Activated naive CD4-positive, alpha-beta T cell (primary cell): Measurements from ENCODE around the gene PKIB.
A peak's percentile ranks its signal among the peaks of the same experiment; 100 is the strongest.
"Not testable (repeated sequence)": the region's sequence is repeated elsewhere in the genome, so short reads cannot be mapped to it uniquely, and the experiment has no call there.

Experiments
- DNase-seq, 4 experiments: peaks; one replicate each; lab custom pipeline; 2025; lab: John Stamatoyannopoulos, UW

Gene PKIB

GRCh38 chr6:122609881-122610689, at the start of gene PKIB:
PKIB (plus strand) TSS chr6:122610405; CDS start chr6:122717795, 107,390 bp downstream.
- peak in 1 of 4 experiments; percentile 11 for DNase-seq

- DNase-seq, result no peak
Observed at GRCh38 chr6:122563364-122564052, 46.7 kb upstream of the PKIB start.

GRCh38 chr6:122564230-122564629, 46.0 kb upstream of the PKIB start:
- no peak for DNase-seq

- DNase-seq, result no peak
Observed at GRCh38 chr6:122565708-122566107, 44.5 kb upstream of the PKIB start.

- no peak for DNase-seq
Observed at GRCh38 chr6:122567034-122567433, 43.2 kb upstream of the PKIB start.

- no peak for DNase-seq
Observed at GRCh38 chr6:122568350-122568749, 41.9 kb upstream of the PKIB start.

GRCh38 chr6:122568797-122569221, 41.4 kb upstream of the PKIB start:
- DNase-seq, result no peak

GRCh38 chr6:122569230-122569771, 40.9 kb upstream of the PKIB start:
- no peak for DNase-seq

- DNase-seq, result no peak
Observed at GRCh38 chr6:122571888-122572287, 38.3 kb upstream of the PKIB start.

GRCh38 chr6:122576888-122577287, 33.3 kb upstream of the PKIB start:
- DNase-seq, result no peak

GRCh38 chr6:122578961-122579360, 31.2 kb upstream of the PKIB start:
- DNase-seq, result no peak

GRCh38 chr6:122580737-122581136, 29.5 kb upstream of the PKIB start:
- DNase-seq, result no peak

GRCh38 chr6:122589115-122589514, 21.1 kb upstream of the PKIB start:
- DNase-seq, result no peak

- DNase-seq, result not testable (repeated sequence)
Observed at GRCh38 chr6:122598295-122598694, 11.9 kb upstream of the PKIB start.

- DNase-seq, result no peak
Observed at GRCh38 chr6:122604676-122605075, 5.5 kb upstream of the PKIB start.

- peak in 2 of 4 experiments; percentile 1 for DNase-seq
Observed at GRCh38 chr6:122610690-122611455, 668 bp downstream of the PKIB start.

- no peak for DNase-seq
Observed at GRCh38 chr6:122612838-122613237, 2.6 kb downstream of the PKIB start.

- DNase-seq, result no peak
Observed at GRCh38 chr6:122614303-122614702, 4.1 kb downstream of the PKIB start.

GRCh38 chr6:122615409-122615808, 5.2 kb downstream of the PKIB start:
- no peak for DNase-seq

- no peak for DNase-seq
Observed at GRCh38 chr6:122616877-122617276, 6.7 kb downstream of the PKIB start.

GRCh38 chr6:122619309-122619708, 9.1 kb downstream of the PKIB start:
- DNase-seq, result no peak

- no peak for DNase-seq
Observed at GRCh38 chr6:122620428-122620827, 10.2 kb downstream of the PKIB start.
